ENCODE measurements around the gene NYNRIN. TPM values are rescaled to one million over a fixed set of nuclear protein-coding genes. Genes with fewer than 3 reads are reported as not detected.

The NYNRIN gene
- total RNA-seq, 2 donors from 2014 or later: 9.5 to 11.6 TPM

- ATAC-seq (ENCODE audit: insufficient number of reproducible peaks, low FRiP score, low read depth): no peak
- H3K4me3 ChIP-seq: no peak overlapping the region
- H3K4me1 ChIP-seq (ENCODE audit: control insufficient read depth in 1 of 2, low read depth in 2 of 2): no peaks in the 10 kb centered on the region
- H3K36me3 ChIP-seq: no peaks in the 10 kb centered on the region
- DNase-seq (ENCODE audit: low spot score): no peak
- H3K9me3 ChIP-seq: no peaks in the 10 kb centered on the region
- no peaks in the 10 kb centered on the region for H3K27me3 ChIP-seq (replicated peaks; ENCODE audit: insufficient read depth)
- no peak for TF ChIP-seq CTCF (IDR thresholded peaks at IDR 0.05)
- H3K27ac ChIP-seq: no peak overlapping the region
These were observed 67.0 kb downstream of the NYNRIN start for GRCh38 chr14:24465805-24466204.

Other genes starting within 250 kb of the NYNRIN start
- gene IRF9, start 237.7 kb upstream of the NYNRIN start, total RNA-seq: 10 to 100 TPM; 74.8 to 86.1 TPM
- gene REC8, start 226.9 kb upstream of the NYNRIN start, total RNA-seq: 10 to 100 TPM; 13.1 to 23.6 TPM
- gene IPO4, start 210.2 kb upstream of the NYNRIN start, total RNA-seq: 10 to 100 TPM; 19.9 to 64.6 TPM
- 10 to 100 TPM; 51.8 to 81.9 TPM for gene TM9SF1, start 203.6 kb upstream of the NYNRIN start, total RNA-seq
- gene TSSK4, start 193.3 kb upstream of the NYNRIN start, total RNA-seq: not detected
- gene CHMP4A, start 185.5 kb upstream of the NYNRIN start, total RNA-seq: 10 to 100 TPM; 33.4 to 58.3 TPM
- gene MDP1, start 182.9 kb upstream of the NYNRIN start, total RNA-seq: 10 to 100 TPM; 15.7 to 24.0 TPM
- 10 to 100 TPM; 76.0 to 91.4 TPM for gene NEDD8, start 166.6 kb upstream of the NYNRIN start, total RNA-seq
- gene GMPR2, start 166.1 kb upstream of the NYNRIN start, total RNA-seq: 10 to 100 TPM; 39.2 to 51.3 TPM
- 10 to 100 TPM; 52.4 to 83.5 TPM for gene TINF2, start 156.4 kb upstream of the NYNRIN start, total RNA-seq
- under 1 TPM in 1 of 2 donors, not detected in 1; 0.21 TPM for gene TGM1, start 135.8 kb upstream of the NYNRIN start, total RNA-seq
- 10 to 100 TPM; 28.2 to 44.7 TPM for gene RABGGTA, start 127.4 kb upstream of the NYNRIN start, total RNA-seq
- gene DHRS1, start 99.2 kb upstream of the NYNRIN start, total RNA-seq: 10 to 100 TPM; 25.5 to 31.4 TPM
- gene NOP9, start 99.2 kb upstream of the NYNRIN start, total RNA-seq: 10 to 100 TPM; 15.8 to 19.2 TPM
- gene CIDEB, start 91.0 kb upstream of the NYNRIN start, total RNA-seq: 10 to 100 TPM; 10.9 to 17.3 TPM
- gene LTB4R2, start 88.9 kb upstream of the NYNRIN start, total RNA-seq: 10 to 100 TPM; 15.2 to 21.8 TPM
- 10 to 100 TPM in 1 of 2 donors, 1 to 10 TPM in 1; 8.9 to 13.1 TPM for gene LTB4R, start 87.5 kb upstream of the NYNRIN start, total RNA-seq
- gene ADCY4, start 63.9 kb upstream of the NYNRIN start, total RNA-seq: 10 to 100 TPM; 25.5 to 28.7 TPM
- gene RIPK3, start 59.0 kb upstream of the NYNRIN start, total RNA-seq: 10 to 100 TPM in 1 of 2 donors, 1 to 10 TPM in 1; 6.8 to 17.9 TPM
- 10 to 100 TPM; 62.0 to 84.5 TPM for gene NFATC4, start 30.8 kb upstream of the NYNRIN start, total RNA-seq
- gene CBLN3, start 30.7 kb downstream of the NYNRIN start, total RNA-seq: 1 to 10 TPM; 1.3 to 4.2 TPM
- 10 to 100 TPM; 62.8 to 71.6 TPM for gene KHNYN, start 31.0 kb downstream of the NYNRIN start, total RNA-seq
- 10 to 100 TPM; 27.6 to 61.8 TPM for gene SDR39U1, start 43.8 kb downstream of the NYNRIN start, total RNA-seq
- not detected for gene CMA1, start 109.3 kb downstream of the NYNRIN start, total RNA-seq
- 1 to 10 TPM; 4.1 to 8.8 TPM for gene CTSG, start 177.2 kb downstream of the NYNRIN start, total RNA-seq
- gene GZMH, start 210.7 kb downstream of the NYNRIN start, total RNA-seq: 10 to 100 TPM in 1 of 2 donors, not detected in 1; 14.7 TPM
- under 1 TPM in 1 of 2 donors, not detected in 1; 0.78 TPM for gene GZMB, start 235.2 kb downstream of the NYNRIN start, total RNA-seq